Vagina (tissue), 2 donors: Measurements from ENCODE around the gene RTBDN.

Experiments used
- POLR2A ChIP-seq, 2 donors: fragments of 450-650 bp; IDR thresholded peaks; one replicate each; pipeline ENCODE4 v1.6.1; 2017; ENCODE audit warnings: antibody characterized with exemption in 2 of 2, mild to moderate bottlenecking in 2 of 2, moderate library complexity in 2 of 2
- TF ChIP-seq, protein P1 (sequence below), 3 experiments: fragments of 450-650 bp in 2 of 3; fragments of 200-600 bp in 1 of 3; sonication (generic) in 1 of 3; IDR thresholded peaks; one replicate each; pipeline ENCODE4 v1.5.1; 2017 to 2019; ENCODE audit warnings: antibody characterized with exemption in 3 of 3, mild to moderate bottlenecking in 2 of 3, moderate library complexity in 2 of 3

DNA sequence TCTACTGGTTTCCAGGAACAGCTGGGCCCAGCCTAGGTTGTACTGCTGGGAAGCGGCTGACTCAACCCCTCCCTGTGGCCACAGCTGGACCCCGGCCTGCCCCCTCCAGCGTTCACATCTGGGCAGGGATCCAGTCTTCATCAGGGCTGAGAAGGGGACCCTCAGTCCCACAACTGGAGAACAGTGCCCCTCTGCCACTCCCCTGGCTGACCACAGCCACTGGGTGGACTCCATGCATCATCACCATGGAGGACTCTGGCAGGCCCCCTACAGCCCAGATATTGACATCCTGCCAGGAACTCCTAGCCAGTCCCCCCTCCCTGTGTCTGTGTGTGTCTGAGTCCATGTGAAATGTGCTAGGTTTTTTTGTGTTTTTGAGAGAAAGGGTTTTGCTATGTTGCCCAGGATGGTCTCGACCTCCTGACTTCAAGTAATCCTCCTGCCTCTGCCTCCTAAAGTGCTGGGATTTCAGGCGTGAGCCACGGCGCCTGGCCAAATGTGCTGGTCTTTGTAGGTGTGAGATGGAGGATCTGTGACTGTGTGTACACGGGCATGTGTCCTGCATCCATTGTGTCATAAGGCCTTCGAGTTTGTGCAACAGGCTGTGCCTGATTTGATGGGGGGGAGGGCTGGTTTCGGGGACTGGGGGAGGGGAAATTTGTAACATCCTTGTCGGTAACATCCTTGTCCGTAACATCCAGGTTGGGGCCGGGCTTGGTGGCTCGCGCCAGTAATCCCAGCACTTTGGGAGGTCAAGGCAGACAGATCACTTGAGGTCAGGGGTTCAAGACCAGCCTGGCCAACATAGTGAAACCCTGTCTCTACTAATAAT, 55.0 kb downstream of the RTBDN start:
- TF ChIP-seq, protein P1, sequence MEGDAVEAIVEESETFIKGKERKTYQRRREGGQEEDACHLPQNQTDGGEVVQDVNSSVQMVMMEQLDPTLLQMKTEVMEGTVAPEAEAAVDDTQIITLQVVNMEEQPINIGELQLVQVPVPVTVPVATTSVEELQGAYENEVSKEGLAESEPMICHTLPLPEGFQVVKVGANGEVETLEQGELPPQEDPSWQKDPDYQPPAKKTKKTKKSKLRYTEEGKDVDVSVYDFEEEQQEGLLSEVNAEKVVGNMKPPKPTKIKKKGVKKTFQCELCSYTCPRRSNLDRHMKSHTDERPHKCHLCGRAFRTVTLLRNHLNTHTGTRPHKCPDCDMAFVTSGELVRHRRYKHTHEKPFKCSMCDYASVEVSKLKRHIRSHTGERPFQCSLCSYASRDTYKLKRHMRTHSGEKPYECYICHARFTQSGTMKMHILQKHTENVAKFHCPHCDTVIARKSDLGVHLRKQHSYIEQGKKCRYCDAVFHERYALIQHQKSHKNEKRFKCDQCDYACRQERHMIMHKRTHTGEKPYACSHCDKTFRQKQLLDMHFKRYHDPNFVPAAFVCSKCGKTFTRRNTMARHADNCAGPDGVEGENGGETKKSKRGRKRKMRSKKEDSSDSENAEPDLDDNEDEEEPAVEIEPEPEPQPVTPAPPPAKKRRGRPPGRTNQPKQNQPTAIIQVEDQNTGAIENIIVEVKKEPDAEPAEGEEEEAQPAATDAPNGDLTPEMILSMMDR (IDR thresholded peaks at IDR 0.05), result no peak
- no peak for TF ChIP-seq POLR2A (IDR thresholded peaks at IDR 0.05)
